C4-2B (cell line): ENCODE measurements around the gene ZNF763.

ENCODE experiments used
- ZFX ChIP-seq: fragments of 450-650 bp; IDR thresholded peaks from 2 replicates; pipeline ENCODE4 v1.6.1; 2017
- TF ChIP-seq, protein P1 (sequence below): fragments of 450-650 bp; conservative IDR thresholded peaks from 2 replicates; pipeline ENCODE4 v1.5.1; 2017; ENCODE audit warnings: mild to moderate bottlenecking

DNA sequence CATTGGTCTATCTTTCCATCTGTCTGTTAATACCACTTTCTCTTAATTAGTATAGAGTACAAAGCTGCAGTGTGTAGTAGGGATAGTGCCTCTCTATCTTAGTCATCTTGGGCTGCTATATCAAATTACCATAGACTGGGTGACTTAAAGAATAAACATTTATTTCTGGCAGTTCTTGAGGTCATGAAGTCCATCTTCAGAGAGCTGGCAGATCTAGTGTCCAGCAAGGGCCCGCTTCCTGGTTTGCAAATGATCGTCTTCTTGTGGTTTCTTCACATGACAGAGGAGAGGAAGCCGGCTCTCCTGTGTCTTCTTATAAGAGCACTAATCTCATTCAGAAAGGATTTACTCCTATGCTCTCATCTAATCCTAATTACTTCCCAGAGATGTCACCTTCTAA, 33.8 kb upstream of the ZNF763 start:
- TF ChIP-seq, protein P1, sequence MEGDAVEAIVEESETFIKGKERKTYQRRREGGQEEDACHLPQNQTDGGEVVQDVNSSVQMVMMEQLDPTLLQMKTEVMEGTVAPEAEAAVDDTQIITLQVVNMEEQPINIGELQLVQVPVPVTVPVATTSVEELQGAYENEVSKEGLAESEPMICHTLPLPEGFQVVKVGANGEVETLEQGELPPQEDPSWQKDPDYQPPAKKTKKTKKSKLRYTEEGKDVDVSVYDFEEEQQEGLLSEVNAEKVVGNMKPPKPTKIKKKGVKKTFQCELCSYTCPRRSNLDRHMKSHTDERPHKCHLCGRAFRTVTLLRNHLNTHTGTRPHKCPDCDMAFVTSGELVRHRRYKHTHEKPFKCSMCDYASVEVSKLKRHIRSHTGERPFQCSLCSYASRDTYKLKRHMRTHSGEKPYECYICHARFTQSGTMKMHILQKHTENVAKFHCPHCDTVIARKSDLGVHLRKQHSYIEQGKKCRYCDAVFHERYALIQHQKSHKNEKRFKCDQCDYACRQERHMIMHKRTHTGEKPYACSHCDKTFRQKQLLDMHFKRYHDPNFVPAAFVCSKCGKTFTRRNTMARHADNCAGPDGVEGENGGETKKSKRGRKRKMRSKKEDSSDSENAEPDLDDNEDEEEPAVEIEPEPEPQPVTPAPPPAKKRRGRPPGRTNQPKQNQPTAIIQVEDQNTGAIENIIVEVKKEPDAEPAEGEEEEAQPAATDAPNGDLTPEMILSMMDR: no peak
- no peak for TF ChIP-seq ZFX
